PC-9 (cell line): ENCODE data around the gene KRTAP19-4.

Source experiments
- EZH2 ChIP-seq: fragments of 200-600 bp; sonication (generic); IDR thresholded peaks from 2 replicates; pipeline ENCODE4 v1.8.0; 2017; ENCODE audit warnings: antibody characterized with exemption, low read depth
- TF ChIP-seq, protein P1 (sequence below): fragments of 200-600 bp; sonication (generic); conservative IDR thresholded peaks from 2 replicates; pipeline ENCODE4 v1.6.1; 2017; ENCODE audit warnings: mixed run types, antibody characterized with exemption, mild to moderate bottlenecking, moderate library complexity

DNA sequence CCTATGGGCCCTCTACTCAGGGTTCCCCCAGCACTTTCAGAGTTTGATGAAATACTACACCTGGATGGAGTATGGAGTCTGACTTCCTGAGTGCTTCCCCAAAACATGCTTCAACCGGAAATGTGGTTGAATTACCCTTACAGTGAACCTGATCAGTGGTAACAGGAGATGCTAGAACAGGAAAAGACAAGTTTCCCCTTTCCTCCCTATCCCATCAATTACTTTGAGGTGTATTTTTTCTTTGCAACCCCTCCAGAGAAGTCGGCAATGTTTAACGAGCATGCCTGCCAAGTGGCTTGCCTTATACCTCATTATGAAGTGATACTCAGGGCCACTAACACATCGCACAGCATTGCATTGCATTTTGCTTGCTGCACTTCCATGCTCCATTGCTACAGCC is 49.9 kb downstream of the KRTAP19-4 start:
- TF ChIP-seq, protein P1, sequence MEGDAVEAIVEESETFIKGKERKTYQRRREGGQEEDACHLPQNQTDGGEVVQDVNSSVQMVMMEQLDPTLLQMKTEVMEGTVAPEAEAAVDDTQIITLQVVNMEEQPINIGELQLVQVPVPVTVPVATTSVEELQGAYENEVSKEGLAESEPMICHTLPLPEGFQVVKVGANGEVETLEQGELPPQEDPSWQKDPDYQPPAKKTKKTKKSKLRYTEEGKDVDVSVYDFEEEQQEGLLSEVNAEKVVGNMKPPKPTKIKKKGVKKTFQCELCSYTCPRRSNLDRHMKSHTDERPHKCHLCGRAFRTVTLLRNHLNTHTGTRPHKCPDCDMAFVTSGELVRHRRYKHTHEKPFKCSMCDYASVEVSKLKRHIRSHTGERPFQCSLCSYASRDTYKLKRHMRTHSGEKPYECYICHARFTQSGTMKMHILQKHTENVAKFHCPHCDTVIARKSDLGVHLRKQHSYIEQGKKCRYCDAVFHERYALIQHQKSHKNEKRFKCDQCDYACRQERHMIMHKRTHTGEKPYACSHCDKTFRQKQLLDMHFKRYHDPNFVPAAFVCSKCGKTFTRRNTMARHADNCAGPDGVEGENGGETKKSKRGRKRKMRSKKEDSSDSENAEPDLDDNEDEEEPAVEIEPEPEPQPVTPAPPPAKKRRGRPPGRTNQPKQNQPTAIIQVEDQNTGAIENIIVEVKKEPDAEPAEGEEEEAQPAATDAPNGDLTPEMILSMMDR = no peak
- no peak for TF ChIP-seq EZH2
